HG02610 (cell line): ENCODE measurements around the gene SUMO3.
A peak's percentile ranks its signal among the peaks of the same experiment; 100 is the strongest.

Experiments used
- ATAC-seq: cut with Tn5 transposase; IDR thresholded peaks from one replicate; pipeline ENCODE4 v1.9.1; 2021; ENCODE audit warnings: mild to moderate bottlenecking, moderate library complexity; ENCODE audit not compliant: unreplicated experiment

Gene SUMO3

DNA sequence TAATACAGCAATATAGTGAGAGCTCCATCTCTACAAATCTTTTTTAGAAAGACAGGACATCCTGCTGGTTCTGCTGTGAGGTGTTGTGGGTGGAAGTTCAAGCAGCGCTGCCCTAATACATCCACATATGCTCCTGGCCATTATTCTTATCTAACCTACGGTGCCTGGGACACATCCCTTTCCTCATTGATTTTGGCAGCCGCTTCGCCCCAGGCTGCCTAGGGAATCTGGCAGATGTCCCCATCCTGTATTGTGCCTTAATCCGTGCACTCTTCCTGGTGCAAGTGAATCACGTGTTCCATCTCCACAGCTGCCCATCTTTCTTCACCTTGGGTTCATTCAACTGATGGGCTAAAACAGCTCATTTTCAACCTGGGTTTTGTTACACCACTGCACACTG is 13.1 kb downstream of the SUMO3 start:
- no peak for ATAC-seq

DNA sequence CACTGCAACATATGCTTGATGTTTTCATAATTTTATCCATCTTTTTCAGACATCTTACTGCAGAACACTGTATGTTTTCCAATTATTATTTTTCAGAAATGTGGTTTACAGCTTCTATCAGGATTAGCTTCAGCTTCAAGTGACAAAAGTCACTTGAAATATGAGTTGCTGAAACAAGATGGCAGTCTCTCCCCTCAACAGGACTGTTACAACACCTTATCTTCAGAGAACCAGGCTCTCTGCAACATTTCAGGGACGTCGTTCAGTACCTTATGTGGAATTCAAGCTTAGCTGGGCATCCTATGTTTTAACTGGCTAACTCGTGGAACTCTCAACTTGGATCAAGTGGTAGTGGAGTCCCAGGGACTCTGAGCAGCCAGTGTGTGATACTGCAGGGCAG is 14.2 kb downstream of the SUMO3 start:
- no peak for ATAC-seq

DNA sequence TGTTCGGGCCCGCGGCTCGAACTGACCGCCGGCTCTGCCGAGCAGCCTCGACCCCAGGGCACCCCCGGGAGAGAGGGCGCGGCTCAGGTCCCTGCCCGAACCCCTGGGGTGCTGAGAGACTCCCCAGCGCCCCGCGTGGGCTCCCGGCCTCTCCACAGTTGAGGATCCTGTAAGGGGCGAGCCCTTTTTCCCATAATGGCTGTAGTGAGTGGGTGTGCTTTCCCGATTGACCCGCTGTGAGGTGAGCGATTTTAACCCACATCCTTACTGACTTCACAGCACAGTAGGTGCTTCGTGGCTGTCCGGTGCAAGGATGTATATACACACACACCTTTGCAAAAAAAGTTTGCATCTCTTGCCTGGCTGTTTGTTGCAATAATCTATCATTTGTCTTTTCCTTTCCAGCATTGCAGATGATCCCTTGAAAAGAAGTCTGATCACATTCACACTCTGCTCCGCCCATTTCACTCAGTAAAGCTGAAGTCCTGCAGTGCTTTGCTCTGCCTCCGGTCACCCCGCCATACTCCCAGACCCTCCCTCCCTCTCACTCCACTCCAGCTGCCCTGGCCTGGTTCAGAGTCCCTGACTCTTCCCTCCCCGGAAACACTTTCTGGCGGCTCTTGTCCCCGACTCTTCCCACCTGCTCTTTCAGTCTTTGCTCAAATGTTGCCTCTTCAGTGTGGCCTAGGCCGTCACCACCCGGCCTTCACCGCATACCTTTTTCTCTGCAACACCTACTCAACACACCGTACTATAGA is 15.3 kb downstream of the SUMO3 start:
- no peak for ATAC-seq

DNA sequence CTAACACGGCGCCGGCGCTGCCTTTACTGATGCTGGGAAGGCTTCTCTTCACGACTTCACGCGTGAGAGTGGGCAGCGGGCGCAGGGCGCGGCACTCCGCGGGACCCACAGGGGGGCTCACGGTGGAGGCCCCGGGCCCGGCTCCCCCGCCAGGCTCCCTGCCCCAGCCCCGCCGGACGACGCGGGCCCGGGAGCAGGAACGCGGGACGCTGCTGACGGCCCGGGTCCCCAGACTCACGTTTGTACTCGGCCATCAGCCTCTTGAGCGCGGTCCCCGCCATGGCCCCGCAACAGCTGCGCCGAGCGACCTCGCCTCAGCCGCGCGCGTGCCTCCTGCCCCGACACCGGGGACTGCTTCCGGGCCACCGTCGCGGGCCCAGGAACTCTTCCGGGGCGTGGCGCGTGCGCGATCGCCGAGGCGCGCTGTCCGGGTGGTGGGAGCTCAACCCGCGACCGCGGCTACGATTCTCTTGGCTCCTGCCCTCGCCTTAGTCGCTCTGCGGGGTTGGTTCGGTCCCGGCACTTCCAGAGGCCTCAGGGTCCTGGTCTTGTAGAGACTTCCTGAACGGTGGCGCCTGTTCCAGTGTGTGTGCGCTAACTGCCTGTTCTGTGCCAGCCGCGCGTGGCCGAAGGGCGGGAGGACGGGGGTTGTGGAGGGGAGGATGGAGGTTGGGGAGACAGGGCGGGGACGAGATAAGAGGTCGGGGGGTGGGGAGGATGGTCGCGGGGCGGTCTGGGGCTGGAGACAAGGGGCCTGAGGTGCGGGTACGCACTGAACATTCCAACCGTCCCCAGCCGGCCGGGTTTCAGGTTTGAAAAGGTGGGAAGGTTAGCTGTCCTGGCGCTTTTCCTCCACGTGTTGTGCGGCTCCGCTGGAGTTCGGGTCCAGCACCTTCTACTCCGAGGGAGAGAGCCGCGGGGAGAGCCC is 16.1 kb downstream of the SUMO3 start, which contains the start of gene UBE2G2:
UBE2G2 (minus strand) TSS at position 353 of the 928 bp plus-strand sequence; CDS start at position 281, 72 bp downstream.
- ATAC-seq = peak; percentile 70

DNA sequence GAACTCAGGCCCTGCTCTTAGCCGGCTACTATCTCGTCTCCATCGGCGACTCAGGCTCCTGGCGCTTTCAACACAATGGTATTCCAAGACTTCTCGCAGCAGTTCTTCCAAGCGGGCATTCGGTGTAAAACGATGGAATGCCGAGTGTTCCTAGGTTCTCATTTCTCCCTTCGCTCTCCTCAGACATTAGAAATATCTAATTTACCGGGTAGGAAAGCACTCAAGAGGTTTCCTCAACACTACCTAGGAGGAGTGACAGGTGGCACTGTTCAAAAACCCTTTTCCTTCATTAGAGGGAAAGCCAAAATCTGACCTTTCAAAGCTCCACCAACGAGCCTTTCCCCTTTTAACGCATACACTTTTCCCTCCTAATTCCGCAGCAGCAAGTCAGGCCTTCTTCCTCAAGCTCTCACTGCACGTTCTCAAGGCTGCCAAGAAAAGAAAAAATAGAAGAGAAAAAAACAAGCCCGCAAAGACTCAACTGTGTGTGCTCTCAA is 16.8 kb downstream of the SUMO3 start:
- ATAC-seq = no peak

DNA sequence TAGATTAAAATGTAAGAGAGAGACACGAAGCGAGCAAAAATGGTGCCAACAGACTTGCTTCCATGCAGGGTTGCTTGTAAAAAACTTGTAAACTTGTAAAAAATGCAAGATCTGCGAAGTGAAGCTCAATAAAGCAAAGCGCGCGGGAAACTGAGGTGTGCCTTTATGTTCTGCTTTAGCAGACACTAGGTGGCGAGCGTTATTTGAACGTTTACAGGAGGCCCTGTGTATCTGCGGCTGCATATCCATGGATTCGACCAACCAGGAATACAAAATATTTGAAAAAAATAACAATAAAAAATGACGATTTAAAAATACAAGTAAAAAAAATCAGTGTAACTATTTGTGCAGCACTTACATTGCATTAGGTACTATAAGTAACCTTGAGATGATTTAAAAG is 17.8 kb downstream of the SUMO3 start:
- ATAC-seq = no peak

DNA sequence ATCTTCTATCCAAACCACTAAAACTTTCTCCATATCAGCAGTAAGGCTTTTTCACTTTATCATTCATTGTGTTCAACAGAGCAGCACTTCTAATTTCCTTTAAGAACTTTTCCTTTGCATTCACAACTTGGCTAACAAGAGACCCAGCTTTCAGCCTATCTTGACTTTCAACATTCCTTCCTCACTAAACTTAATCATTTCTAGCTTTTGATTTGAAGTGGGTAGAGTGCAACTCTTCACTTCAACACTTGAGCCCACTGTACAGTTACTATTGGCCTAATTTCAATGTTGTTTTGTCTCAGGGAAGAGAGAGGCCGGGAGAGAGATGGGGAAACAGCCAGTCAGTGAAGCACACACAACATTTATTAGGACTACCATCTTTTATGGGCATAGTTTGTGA is 18.2 kb downstream of the SUMO3 start:
- ATAC-seq = no peak

DNA sequence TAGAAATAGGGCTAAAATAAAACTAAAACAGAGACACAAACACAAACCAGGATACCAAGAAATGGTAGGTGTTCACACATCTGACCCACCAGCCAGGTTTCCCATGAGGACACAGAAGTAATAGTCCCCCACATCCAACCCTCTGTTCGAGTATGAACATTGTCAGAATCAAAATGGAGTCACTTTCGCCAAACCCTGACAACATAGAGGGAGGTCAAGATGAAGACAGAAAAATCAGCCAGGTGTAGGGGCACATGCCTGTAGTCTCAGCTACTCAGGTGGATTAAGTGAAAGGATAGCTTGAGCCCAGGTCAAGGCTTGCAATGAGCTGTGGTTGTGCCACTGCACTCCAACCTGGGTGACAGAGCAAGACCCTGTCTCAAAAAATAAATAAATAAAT is 20.1 kb downstream of the SUMO3 start:
- ATAC-seq = no peak

DNA sequence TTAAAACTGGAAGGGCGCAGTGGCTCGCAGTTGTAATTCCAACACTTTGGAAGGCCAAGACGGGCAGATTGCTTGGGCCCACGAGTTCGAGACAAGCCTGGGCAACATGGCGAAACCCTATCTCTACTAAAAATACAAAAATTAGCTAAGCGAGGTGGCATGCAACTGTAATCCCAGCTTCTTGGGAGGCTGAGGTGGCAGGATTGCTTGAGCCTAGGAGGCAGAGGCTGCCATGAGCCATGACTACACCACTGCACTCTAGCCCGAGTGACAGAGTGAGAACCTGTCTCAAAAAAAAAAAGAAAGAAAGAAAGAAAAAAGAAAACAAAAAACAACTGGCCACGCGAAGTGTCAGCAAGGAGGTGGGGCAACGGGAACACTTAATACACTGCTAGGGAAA is 22.5 kb downstream of the SUMO3 start:
- ATAC-seq = no peak

DNA sequence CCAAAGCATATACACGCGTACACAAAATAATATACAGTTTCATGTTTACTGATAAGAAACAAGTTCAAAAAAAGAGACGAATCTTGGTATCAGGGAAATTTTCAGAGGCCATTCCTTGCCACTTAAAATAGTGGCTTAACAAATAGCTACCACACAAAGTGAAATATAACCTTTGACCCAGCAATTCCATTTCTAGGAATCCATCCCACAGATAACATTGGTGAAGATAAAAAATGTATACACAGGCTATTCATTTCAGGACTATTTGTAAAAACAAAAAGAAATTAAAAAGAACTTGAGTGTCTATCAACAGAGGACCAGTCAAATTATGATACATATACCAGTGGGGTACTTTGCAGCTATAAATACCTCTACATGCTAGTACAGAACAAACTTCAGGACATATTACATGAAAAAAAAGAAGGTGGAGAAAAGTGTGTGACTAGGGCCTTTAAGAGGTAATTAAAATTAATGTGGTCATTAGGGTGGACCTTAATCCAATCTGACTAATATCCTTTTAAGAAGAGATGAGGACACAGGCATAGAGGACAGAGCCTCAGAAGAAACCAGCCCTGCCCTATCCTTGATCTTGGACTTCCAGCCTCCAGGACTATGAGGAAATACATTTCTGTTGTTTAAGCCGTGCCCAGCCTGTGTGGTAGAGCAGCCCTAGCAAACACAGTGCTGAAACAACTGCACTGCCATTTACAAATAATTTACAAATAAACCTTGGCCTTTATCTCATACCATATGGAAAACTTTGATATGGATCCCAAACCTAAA is 24.1 kb downstream of the SUMO3 start:
- no peak for ATAC-seq

DNA sequence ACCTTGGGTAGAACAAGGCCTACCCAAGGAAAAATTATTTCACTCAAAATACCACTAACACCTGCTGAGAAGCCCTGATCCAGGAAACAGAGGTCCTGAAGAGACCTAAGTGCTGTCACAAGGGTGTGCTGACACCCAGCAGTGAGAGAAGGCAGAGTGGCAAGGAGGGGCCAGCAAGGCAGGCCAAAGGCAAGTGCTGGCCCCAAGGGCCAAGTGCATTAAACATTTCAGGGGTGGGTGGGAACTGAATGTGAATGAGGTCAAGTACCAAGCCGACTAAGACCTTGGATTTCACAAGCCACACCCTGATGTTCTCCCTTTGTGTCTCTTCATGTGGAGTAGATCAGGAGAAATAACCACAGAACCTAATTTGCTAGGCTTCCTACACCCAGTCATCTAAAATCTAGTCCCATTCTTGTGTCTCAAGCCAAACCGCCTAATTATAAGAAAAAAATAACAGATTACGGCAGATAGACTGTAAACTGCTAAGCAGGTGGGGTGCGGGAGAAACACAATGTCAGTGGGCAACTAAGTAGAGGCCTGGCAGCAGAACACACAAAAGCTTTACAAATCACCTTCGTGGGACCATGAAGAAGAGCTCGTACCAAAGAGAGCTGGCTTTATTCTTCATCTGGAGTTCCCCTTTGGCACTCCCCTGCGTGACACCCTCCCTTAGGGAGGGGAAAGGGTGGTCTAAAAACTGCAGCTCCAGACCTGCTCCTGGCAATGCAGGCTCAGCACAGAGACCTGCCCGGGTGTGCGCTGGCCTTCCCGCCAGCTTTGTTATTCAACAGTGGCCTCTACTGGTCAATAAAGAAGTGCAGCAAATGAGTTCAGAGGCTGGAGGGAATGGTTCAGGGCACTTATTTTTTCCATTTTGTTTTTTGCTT is 24.9 kb downstream of the SUMO3 start:
- peak; percentile 64 for ATAC-seq

DNA sequence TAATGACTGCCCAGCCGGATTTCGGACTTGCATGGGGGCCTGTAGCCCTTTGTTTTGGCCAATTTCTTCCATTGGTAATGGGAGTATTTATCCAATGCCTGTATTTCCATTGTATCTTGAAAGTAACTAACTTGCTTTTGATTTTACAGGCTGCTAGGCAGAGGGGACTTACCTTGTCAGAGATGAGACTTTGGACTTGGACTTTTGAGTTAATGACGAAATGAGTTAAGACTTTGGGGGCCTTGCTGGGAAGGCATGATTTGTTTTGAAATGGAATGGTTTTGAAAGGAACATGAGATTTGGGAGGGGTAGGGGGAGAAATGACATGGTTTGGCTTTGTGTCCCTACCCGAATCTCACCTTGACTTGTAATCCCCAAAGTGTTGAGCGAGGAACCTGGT is 25.9 kb downstream of the SUMO3 start:
- ATAC-seq = no peak

DNA sequence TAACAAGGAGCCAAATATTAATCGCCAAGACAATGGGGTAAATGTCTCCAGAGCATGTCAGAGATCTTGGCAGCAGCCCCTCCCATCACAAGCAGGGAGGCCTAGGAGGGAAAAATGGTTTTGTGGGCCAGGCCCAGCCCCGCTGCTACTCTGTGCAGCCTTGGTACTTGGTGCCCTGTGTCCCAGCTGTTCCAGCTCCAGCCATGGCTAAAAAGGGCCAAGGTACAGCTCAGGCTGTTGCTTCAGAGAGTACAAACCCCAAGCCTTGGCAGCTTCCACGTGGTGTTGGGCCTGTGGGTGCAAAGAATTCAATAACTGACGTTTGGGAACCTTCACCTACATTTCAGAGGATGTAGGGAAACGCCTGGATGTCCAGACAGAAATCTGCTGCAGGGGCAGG is 26.6 kb downstream of the SUMO3 start:
- ATAC-seq = no peak

DNA sequence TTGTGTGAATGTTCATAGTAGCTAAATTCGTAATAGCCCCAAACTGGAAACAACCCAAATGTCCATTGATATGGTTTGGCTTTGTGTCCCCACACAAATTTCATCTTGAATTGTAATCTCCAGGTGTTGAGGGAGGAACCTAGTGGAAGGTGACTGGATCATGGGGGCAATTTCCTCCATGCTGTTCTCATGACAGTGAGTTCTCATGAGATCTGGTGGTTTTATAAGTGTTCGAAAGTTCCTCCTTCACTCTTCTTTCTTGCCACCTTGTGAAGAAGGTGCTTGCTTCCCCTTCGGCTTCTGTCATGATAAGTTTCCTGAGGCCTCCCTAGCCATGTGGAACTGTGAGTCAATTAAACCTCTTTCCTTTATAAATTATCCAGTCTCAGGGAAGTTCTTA is 27.5 kb downstream of the SUMO3 start:
- ATAC-seq = no peak

DNA sequence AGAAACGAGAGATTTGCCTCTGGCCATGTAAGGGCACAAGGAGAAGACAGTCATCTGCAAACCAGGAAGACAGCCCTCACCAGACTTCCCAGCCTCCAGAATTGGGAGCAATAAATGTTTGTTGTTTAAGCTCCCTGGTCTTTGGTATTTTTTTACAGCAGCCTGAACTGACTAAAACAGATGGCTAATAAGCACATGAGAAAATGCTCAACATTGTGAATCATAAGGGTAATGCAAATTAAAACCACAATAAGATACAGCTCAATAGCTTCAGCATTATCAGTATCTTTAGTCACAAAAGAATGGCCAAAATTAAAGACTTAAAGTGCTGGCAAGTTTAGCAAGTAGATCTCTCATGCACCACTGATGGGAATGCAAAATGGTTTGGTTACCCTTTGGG is 28.0 kb downstream of the SUMO3 start:
- no peak for ATAC-seq

DNA sequence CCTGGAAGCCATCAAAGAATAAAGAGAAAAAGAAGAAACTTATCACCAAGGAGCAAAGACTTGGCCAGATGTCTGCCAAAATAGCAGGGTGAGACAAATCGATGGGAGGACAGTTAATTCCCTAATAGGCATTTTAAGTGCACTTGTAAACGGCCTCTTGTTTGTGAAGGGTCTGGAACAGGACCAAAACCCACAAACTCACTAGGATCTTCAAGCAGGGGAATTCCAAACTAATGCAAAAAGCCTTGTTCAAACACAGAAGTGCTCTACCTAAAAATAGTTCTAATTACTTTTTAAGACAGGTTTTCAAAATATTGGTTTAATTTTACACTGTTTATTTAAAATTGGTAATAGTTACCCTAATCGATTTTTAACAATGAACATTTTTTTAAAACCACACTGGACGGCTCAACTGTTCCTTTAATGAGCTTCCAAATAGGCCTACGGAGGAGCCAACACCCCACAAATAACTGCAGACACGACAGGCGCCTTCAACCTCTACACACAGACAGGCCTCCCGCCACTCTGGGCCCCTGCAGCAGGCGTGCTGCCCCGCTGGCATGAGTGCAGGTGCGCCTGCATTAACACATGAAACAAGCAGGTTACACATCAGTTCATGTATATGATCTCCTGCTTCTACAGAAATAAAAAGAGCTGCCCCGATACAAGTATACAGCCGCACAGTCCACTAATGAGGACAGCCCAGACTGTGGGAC is 32.1 kb downstream of the SUMO3 start:
- ATAC-seq = no peak

DNA sequence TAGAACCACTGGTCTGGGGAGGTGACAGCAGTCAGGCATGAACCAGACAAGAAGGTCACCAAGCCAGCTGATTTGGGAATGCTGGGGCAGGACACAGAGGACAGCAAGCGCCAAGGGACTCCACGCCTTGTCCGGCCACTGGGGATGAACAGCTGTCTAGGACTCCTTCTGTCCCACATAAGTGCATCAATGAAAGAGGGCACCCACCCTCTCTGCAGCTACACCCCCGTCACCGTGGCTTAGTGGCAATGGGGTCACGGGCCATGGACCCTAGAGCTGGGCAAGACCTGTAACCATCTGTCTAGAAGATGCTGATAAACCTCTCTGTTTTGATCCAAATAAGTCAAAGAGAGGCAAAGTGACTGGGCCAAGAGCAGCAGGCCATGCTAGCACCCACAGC is 33.1 kb downstream of the SUMO3 start:
- no peak for ATAC-seq

DNA sequence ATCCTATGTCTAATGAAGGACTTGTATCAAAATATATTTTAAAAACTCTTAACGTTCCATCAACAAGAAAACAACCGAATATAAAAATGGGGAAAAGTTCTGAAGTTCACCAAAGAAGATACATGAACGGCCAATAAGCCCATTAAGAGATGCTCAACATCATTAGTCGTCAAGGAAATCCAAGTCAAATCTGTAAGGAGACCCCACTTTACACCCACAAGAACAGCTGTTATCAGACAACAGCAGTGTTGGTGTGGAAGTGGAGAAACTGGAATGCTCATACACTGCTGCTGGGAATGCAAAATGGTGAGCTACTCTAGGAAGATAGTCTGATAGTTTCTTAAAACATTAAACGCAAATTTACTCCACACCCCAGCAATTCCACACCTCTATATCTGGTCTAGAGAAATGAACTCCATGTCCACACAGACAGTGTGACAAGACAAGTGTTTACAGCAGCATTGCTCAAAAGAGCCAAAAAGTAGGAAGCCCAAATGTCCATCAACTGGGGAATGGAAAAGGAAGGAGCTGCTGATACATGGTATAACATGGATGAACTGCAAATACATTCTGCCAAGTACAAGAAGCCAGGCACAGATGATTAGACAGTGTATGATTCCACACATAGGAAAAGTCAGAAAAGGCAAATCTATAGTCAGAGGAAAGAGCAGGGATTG is 34.7 kb downstream of the SUMO3 start:
- no peak for ATAC-seq
